ENCODE results near the gene TUBA4A. TPM values are rescaled to one million over a fixed set of nuclear protein-coding genes. Genes with fewer than 3 reads are reported as not detected.

TUBA4A gene
- polyA plus RNA-seq, 1 donor (not counting 4 experiments of a cell fraction or from before 2014, with no cell fraction given) = 524 TPM

DNA sequence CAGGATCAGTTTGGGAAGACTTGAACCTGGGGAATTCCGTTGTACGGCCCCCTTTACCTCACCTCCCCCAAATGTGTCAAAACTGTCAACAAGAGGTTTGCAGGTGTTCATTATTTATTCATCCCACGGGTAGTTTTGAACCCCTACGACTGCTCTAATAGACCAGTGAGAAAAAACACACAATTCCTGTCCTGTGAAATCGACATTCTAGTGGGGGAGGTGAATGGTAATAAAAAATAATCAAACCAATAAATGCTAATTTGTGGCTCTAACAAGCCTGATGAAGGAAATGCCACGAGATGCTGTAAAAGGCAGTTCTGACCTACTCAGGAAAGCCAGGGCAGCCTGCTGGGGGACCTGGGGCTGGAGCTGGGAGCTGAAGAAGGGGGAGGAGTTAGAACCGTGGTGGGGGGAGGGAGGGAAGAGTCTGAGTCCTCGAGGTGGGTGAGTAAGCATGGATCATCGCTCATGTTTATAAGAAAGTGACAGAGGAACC, 25.0 kb upstream of the TUBA4A start:
- H3K9me1 ChIP-seq (ENCODE audit: control insufficient read depth, extremely low read depth, insufficient read depth, low read length) = no peaks in the 10 kb centered on the region
- H3K4me2 ChIP-seq (ENCODE audit: control insufficient read depth, extremely low read depth, insufficient read depth, low read depth, low read length) = peak overlapping the region; percentile 68
- TF ChIP-seq EZH2 (IDR thresholded peaks at IDR 0.05; ENCODE audit: low read length) = no peak
- TF ChIP-seq, protein P1, sequence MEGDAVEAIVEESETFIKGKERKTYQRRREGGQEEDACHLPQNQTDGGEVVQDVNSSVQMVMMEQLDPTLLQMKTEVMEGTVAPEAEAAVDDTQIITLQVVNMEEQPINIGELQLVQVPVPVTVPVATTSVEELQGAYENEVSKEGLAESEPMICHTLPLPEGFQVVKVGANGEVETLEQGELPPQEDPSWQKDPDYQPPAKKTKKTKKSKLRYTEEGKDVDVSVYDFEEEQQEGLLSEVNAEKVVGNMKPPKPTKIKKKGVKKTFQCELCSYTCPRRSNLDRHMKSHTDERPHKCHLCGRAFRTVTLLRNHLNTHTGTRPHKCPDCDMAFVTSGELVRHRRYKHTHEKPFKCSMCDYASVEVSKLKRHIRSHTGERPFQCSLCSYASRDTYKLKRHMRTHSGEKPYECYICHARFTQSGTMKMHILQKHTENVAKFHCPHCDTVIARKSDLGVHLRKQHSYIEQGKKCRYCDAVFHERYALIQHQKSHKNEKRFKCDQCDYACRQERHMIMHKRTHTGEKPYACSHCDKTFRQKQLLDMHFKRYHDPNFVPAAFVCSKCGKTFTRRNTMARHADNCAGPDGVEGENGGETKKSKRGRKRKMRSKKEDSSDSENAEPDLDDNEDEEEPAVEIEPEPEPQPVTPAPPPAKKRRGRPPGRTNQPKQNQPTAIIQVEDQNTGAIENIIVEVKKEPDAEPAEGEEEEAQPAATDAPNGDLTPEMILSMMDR (optimal IDR thresholded peaks at IDR 0.05 in 1 of 3, IDR thresholded peaks at IDR 0.05 in 1 of 3, conservative IDR thresholded peaks at IDR 0.05 in 1 of 3; ENCODE audit: extremely low read depth in 1 of 3, insufficient read depth in 2 of 3, low read length in 3 of 3) = no peak
- H3K79me2 ChIP-seq (ENCODE audit: control insufficient read depth, insufficient read depth, low read length) = peaks cover 7% of the 10 kb centered on the region
- H4K20me1 ChIP-seq (ENCODE audit: control insufficient read depth, extremely low read depth, insufficient read depth, low read length) = no peaks in the 10 kb centered on the region
- H3K9me3 ChIP-seq (ENCODE audit: control insufficient read depth, low read depth, low read length) = no peaks in the 10 kb centered on the region
- H3K4me3 ChIP-seq (ENCODE audit: control insufficient read depth in 2 of 3, extremely low read depth in 1 of 3, insufficient read depth in 2 of 3, low read depth in 1 of 3, low read length in 3 of 3) = peak overlapping the region in 2 of 3 experiments; percentile 7 to 45
- H3K9ac ChIP-seq (ENCODE audit: control insufficient read depth, extremely low read depth, insufficient read depth, low read length) = peak overlapping the region; percentile 75
- dilution Hi-C loops (cut with MboI; ENCODE audit: extremely low pct_ligation_motif_present, low sequenced_read_pairs) = no loop called here
- H3K4me1 ChIP-seq (ENCODE audit: control insufficient read depth, extremely low read depth, insufficient read depth, low read length) = peaks cover 46% of the 10 kb centered on the region
- FAIRE-seq (peak; percentile 43), DNase-seq (ENCODE audit: low read depth, low spot score) (no peak)
- H2AFZ ChIP-seq (ENCODE audit: control insufficient read depth, low read length) = peak overlapping the region; percentile 10
- peak overlapping the region; percentile 97 for H3K27ac ChIP-seq (ENCODE audit: control insufficient read depth, insufficient read depth, low read length)
- no peaks in the 10 kb centered on the region for H3K27me3 ChIP-seq (ENCODE audit: control insufficient read depth, extremely low read depth, insufficient read depth, low read length)
- peaks cover 15 to 19% of the 10 kb centered on the region in 2 experiments for H3K36me3 ChIP-seq (ENCODE audit: control insufficient read depth in 2 of 2, extremely low read depth in 1 of 2, insufficient read depth in 2 of 2, low read length in 2 of 2)

DNA sequence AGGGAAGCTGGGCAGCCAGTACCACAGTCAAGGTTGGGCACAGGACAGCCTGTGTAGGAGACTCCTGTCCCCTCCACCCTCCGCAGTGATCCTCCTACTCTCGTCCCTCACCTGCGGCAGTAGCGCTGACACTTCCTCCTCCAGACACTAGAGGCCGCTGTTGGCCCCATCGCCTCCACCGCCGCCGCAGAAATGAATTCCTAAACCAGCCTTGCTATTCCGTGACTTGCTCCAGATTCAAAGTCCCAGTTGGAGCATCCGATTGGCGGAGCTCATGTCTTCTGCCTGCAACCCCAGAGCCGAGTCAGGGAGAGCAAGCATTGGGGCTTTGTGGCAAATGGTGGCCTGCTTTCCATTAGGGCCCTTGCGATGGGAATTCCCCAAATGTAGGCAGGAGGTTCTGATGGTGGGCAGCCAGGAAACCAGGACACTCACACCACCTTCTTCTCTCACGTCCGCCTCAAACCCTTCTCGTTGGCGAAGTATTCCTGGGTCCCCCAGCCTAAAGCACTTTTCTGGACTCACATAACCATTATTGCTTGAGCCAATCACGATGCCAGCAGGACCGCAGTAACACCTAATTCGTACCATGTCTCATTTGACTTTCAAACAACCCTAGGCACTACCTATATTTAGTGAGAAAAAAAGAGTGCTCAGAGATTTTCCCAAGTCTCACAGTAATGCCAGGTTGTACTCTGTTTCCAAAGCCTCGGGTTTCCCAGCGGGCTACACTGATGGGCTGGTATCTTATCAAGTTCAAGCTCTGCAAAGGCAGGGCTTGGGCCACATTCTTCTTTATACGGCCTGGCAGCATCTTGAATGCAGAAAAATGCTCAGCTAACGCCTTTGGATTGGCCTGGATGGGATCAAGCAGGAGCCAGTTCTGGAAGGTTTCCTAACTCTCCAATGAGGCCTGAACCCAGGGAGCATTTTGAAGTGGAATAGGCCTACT, 24.3 kb upstream of the TUBA4A start:
- H4K20me1 ChIP-seq (ENCODE audit: control insufficient read depth, extremely low read depth, insufficient read depth, low read length) = no peaks in the 10 kb centered on the region
- H2AFZ ChIP-seq (ENCODE audit: control insufficient read depth, low read length) = peak overlapping the region; percentile 93
- dilution Hi-C loops (cut with MboI; ENCODE audit: extremely low pct_ligation_motif_present, low sequenced_read_pairs) = no loop called here
- H3K4me3 ChIP-seq (ENCODE audit: control insufficient read depth in 2 of 3, extremely low read depth in 1 of 3, insufficient read depth in 2 of 3, low read depth in 1 of 3, low read length in 3 of 3) = peak overlapping the region in 2 of 3 experiments; percentile 42 to 45
- peak; percentile 70 for FAIRE-seq
- no peaks in the 10 kb centered on the region for H3K9me3 ChIP-seq (ENCODE audit: control insufficient read depth, low read depth, low read length)
- peak overlapping the region; percentile 75 for H3K9ac ChIP-seq (ENCODE audit: control insufficient read depth, extremely low read depth, insufficient read depth, low read length)
- no peaks in the 10 kb centered on the region for H3K9me1 ChIP-seq (ENCODE audit: control insufficient read depth, extremely low read depth, insufficient read depth, low read length)
- peaks cover 53% of the 10 kb centered on the region for H3K4me1 ChIP-seq (ENCODE audit: control insufficient read depth, extremely low read depth, insufficient read depth, low read length)
- peak overlapping the region; percentile 68 for H3K4me2 ChIP-seq (ENCODE audit: control insufficient read depth, extremely low read depth, insufficient read depth, low read depth, low read length)
- no peaks in the 10 kb centered on the region for H3K27me3 ChIP-seq (ENCODE audit: control insufficient read depth, extremely low read depth, insufficient read depth, low read length)
- peaks cover 13 to 15% of the 10 kb centered on the region in 2 experiments for H3K36me3 ChIP-seq (ENCODE audit: control insufficient read depth in 2 of 2, extremely low read depth in 1 of 2, insufficient read depth in 2 of 2, low read length in 2 of 2)
- H3K79me2 ChIP-seq (ENCODE audit: control insufficient read depth, insufficient read depth, low read length) = peaks cover 7% of the 10 kb centered on the region
- no peak for DNase-seq (ENCODE audit: low read depth, low spot score)
- no peak for TF ChIP-seq EZH2 (IDR thresholded peaks at IDR 0.05; ENCODE audit: low read length)
- TF ChIP-seq, protein P1 (optimal IDR thresholded peaks at IDR 0.05 in 1 of 3, IDR thresholded peaks at IDR 0.05 in 1 of 3, conservative IDR thresholded peaks at IDR 0.05 in 1 of 3; ENCODE audit: extremely low read depth in 1 of 3, insufficient read depth in 2 of 3, low read length in 3 of 3) = peak in 2 of 3 experiments; percentile 97 to 98
- peak overlapping the region; percentile 97 for H3K27ac ChIP-seq (ENCODE audit: control insufficient read depth, insufficient read depth, low read length)

All from keratinocyte (primary cell).